DND-41 (cell line): ENCODE measurements around the gene CSRP2.

Source experiments
- ATAC-seq: fragments of 200-7000 bp; cut with Tn5 transposase; 3 replicates; pipeline ENCODE4 v1.9.1; 2021; ENCODE audit warnings: low read depth; ENCODE audit not compliant: insufficient read depth
- DNase-seq: peaks from one replicate; pipeline ENCODE4 v3.0.0-alpha.2; 2020
- H2AFZ ChIP-seq: 2 replicates; pipeline ENCODE4 v1.6.0; 2012; ENCODE audit warnings: low read depth, low read length
- H3K27ac ChIP-seq: 2 replicates; pipeline ENCODE4 v1.5.1; 2012; ENCODE audit warnings: low read length, inconsistent platforms
- H3K27me3 ChIP-seq: fragments of 200-600 bp; sonication (generic); 2 replicates; pipeline ENCODE4 v1.6.0; 2012; ENCODE audit warnings: low read length, mild to moderate bottlenecking, inconsistent platforms; ENCODE audit not compliant: insufficient read depth, poor library complexity
- H3K36me3 ChIP-seq: 2 replicates; pipeline ENCODE4 v1.5.1; 2012; ENCODE audit warnings: low read length, inconsistent platforms; ENCODE audit not compliant: insufficient read depth
- H3K4me1 ChIP-seq: 2 replicates; pipeline ENCODE4 v1.5.1; 2012; ENCODE audit warnings: mild to moderate bottlenecking, low read length; ENCODE audit not compliant: insufficient read depth
- H3K4me2 ChIP-seq: 2 replicates; pipeline ENCODE4 v1.6.0; 2012; ENCODE audit warnings: mild to moderate bottlenecking, moderate library complexity, low read length, inconsistent platforms; ENCODE audit not compliant: insufficient read depth
- H3K4me3 ChIP-seq, 2 experiments: fragments of 200-600 bp in 1 of 2; shearing (Covaris generic) in 1 of 2; 2 replicates each; pipeline ENCODE4 v1.5.1; 2012 to 2016; ENCODE audit warnings: inconsistent platforms in 2 of 2, low read length in 2 of 2, mild to moderate bottlenecking in 2 of 2, low read depth in 1 of 2, moderate library complexity in 1 of 2
- H3K79me2 ChIP-seq: 2 replicates; pipeline ENCODE4 v1.6.0; 2012; ENCODE audit warnings: low read length, inconsistent platforms; ENCODE audit not compliant: insufficient read depth
- H3K9ac ChIP-seq: 2 replicates; pipeline ENCODE4 v1.6.0; 2012; ENCODE audit warnings: low read depth, mild to moderate bottlenecking, inconsistent platforms, low read length, moderate library complexity
- H3K9me3 ChIP-seq: 2 replicates; pipeline ENCODE4 v1.5.1; 2012; ENCODE audit warnings: low read length, moderate library complexity, mild to moderate bottlenecking, inconsistent platforms; ENCODE audit not compliant: insufficient read depth, severe bottlenecking
- H4K20me1 ChIP-seq: 2 replicates; pipeline ENCODE4 v1.6.0; 2012; ENCODE audit warnings: low read length; ENCODE audit not compliant: insufficient read depth
- EZH2 ChIP-seq: IDR thresholded peaks from 3 replicates; pipeline ENCODE4 v1.6.1; 2012; ENCODE audit warnings: borderline replicate concordance, low read depth, mild to moderate bottlenecking, moderate library complexity, low read length, inconsistent platforms; ENCODE audit not compliant: severe bottlenecking
- TF ChIP-seq, protein P1 (sequence below): IDR thresholded peaks from 2 replicates; pipeline ENCODE4 v1.5.1; 2012; ENCODE audit warnings: borderline replicate concordance, low read length, moderate library complexity, mild to moderate bottlenecking; ENCODE audit not compliant: poor library complexity, severe bottlenecking; ENCODE audit errors: extremely low read depth

The CSRP2 gene

GRCh38 chr12:76864791-76865400 lies 13.9 kb downstream of the CSRP2 start:
- H3K27ac ChIP-seq = no peak overlapping the region
- H3K4me3 ChIP-seq = no peak overlapping the region
- no peaks in the 10 kb centered on the region for H3K36me3 ChIP-seq
- H4K20me1 ChIP-seq = no peaks in the 10 kb centered on the region
- DNase-seq (no peak), ATAC-seq (no peak)
- no peaks in the 10 kb centered on the region for H3K27me3 ChIP-seq
- H3K9me3 ChIP-seq = no peaks in the 10 kb centered on the region
- no peak overlapping the region for H3K9ac ChIP-seq
- H3K4me2 ChIP-seq = no peak overlapping the region
- TF ChIP-seq, protein P1, sequence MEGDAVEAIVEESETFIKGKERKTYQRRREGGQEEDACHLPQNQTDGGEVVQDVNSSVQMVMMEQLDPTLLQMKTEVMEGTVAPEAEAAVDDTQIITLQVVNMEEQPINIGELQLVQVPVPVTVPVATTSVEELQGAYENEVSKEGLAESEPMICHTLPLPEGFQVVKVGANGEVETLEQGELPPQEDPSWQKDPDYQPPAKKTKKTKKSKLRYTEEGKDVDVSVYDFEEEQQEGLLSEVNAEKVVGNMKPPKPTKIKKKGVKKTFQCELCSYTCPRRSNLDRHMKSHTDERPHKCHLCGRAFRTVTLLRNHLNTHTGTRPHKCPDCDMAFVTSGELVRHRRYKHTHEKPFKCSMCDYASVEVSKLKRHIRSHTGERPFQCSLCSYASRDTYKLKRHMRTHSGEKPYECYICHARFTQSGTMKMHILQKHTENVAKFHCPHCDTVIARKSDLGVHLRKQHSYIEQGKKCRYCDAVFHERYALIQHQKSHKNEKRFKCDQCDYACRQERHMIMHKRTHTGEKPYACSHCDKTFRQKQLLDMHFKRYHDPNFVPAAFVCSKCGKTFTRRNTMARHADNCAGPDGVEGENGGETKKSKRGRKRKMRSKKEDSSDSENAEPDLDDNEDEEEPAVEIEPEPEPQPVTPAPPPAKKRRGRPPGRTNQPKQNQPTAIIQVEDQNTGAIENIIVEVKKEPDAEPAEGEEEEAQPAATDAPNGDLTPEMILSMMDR = no peak
- TF ChIP-seq EZH2 = no peak
- no peaks in the 10 kb centered on the region for H3K79me2 ChIP-seq
- no peak overlapping the region for H2AFZ ChIP-seq
- H3K4me1 ChIP-seq = no peaks in the 10 kb centered on the region

GRCh38 chr12:76863837-76864236 lies 15.0 kb downstream of the CSRP2 start:
- Histone ChIP-seq H3K27me3 (no peaks in the 10 kb centered on the region), H2AFZ (no peak overlapping the region), H3K4me3 (no peak overlapping the region), H3K27ac (no peak overlapping the region), H3K36me3 (no peaks in the 10 kb centered on the region), H3K79me2 (no peaks in the 10 kb centered on the region), H3K9me3 (no peaks in the 10 kb centered on the region), H3K4me1 (no peaks in the 10 kb centered on the region), H3K9ac (no peak overlapping the region), H3K4me2 (no peak overlapping the region), H4K20me1 (no peaks in the 10 kb centered on the region)
- ATAC-seq (no peak), DNase-seq (no peak)
- TF ChIP-seq, protein P1 = no peak
- TF ChIP-seq EZH2 = no peak

DNA sequence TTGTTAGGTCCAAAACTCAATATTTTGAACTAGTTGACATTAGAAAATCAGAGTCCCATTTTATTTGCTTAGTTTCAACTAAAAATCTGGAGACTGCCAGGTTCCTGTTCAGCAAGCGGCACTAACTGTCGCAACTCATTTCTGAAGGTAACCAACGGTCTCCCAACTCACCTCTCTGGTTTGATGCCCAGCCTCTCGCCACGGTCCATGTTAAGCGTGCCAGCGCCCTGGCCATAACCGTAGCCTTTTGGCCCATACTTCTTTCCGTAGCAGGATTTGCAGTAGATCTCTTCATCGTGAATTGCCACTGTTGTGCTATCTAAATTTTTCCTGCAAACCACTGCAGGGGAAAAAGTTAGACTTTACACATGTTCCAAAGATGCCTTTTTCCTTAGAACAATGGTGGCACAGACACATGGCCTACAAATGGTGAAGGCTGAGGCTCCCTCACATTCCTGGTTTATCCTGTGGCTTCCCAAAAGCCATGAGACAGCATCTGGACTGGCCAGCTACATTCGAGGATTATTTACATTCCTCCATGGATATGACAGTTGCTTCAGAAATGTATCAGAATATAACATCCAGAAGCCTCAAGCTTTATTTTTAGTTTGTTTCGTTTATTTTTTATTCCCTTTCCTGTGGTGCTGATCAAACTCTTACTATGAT lies 15.7 kb downstream of the CSRP2 start:
- Histone ChIP-seq H3K27me3 (no peaks in the 10 kb centered on the region), H3K9ac (no peak overlapping the region), H2AFZ (no peak overlapping the region), H4K20me1 (no peaks in the 10 kb centered on the region), H3K4me1 (no peaks in the 10 kb centered on the region), H3K4me2 (no peak overlapping the region), H3K79me2 (no peaks in the 10 kb centered on the region), H3K27ac (no peak overlapping the region), H3K36me3 (no peaks in the 10 kb centered on the region), H3K4me3 (no peak overlapping the region), H3K9me3 (no peaks in the 10 kb centered on the region)
- TF ChIP-seq, protein P1 = no peak
- TF ChIP-seq EZH2 = no peak
- ATAC-seq (no peak), DNase-seq (no peak)
